Right lobe of liver (tissue), 4 donors: Measurements from ENCODE around the gene OR6C65.

Source experiments
- POLR2A ChIP-seq: fragments of 450-650 bp; IDR thresholded peaks from one replicate; pipeline ENCODE4 v1.6.1; 2017; ENCODE audit warnings: antibody characterized with exemption, mild to moderate bottlenecking
- TF ChIP-seq, protein P1 (sequence below), 4 donors: fragments of 200-600 bp in 3 of 4; fragments of 450-650 bp in 1 of 4; IDR thresholded peaks; one replicate each; pipeline versions ENCODE4 v1.5.1 to v1.8.0; 2016 to 2022; ENCODE audit warnings: antibody characterized with exemption in 4 of 4, mild to moderate bottlenecking in 2 of 4
- donor health status: DM: no; HTN: no; CAD: no.
- donor health status: DM: no; HTN: no; CAD: no.
- donor health status: DM: no; HTN: yes; CAD: no.

GRCh38 chr12:55448825-55449224 is 48.5 kb downstream of the OR6C65 start:
- TF ChIP-seq POLR2A = no peak
- TF ChIP-seq, protein P1, sequence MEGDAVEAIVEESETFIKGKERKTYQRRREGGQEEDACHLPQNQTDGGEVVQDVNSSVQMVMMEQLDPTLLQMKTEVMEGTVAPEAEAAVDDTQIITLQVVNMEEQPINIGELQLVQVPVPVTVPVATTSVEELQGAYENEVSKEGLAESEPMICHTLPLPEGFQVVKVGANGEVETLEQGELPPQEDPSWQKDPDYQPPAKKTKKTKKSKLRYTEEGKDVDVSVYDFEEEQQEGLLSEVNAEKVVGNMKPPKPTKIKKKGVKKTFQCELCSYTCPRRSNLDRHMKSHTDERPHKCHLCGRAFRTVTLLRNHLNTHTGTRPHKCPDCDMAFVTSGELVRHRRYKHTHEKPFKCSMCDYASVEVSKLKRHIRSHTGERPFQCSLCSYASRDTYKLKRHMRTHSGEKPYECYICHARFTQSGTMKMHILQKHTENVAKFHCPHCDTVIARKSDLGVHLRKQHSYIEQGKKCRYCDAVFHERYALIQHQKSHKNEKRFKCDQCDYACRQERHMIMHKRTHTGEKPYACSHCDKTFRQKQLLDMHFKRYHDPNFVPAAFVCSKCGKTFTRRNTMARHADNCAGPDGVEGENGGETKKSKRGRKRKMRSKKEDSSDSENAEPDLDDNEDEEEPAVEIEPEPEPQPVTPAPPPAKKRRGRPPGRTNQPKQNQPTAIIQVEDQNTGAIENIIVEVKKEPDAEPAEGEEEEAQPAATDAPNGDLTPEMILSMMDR (IDR thresholded peaks at IDR 0.05) = no peak
